ENCODE results near the gene TNXB.

GRCh38 chr6:32045811-32046449 lies 63.2 kb downstream of the TNXB start:
- TF ChIP-seq CTCF (IDR thresholded peaks at IDR 0.05), result no peak
- TF ChIP-seq POLR2A (IDR thresholded peaks at IDR 0.05), result no peak
